Central memory CD8-positive, alpha-beta T cell (primary cell): ENCODE results near the gene CHMP5.

Experiments used
- ATAC-seq: fragments of 150-1000 bp; cut with Tn5 transposase; replicated peaks from 2 replicates; pipeline ENCODE4 v1.10.0; 2022; ENCODE audit warnings: mild to moderate bottlenecking, moderate FRiP score, moderate number of reproducible peaks; ENCODE audit not compliant: poor library complexity, severe bottlenecking; ENCODE audit errors: extremely low read depth
- DNase-seq, 2 donors: peaks; one replicate each; pipeline ENCODE4 v3.0.0; 2021; ENCODE audit warnings: low spot score in 2 of 2
- H3K27ac Mint-ChIP-seq: one replicate; pipeline ENCODE4 v1.8.0; 2022; ENCODE audit warnings: low read depth, mild to moderate bottlenecking, moderate library complexity, mixed read lengths
- H3K27me3 Mint-ChIP-seq: one replicate; pipeline ENCODE4 v1.8.0; 2022; ENCODE audit warnings: mixed read lengths
- H3K36me3 Mint-ChIP-seq: one replicate; pipeline ENCODE4 v1.8.0; 2022; ENCODE audit warnings: mild to moderate bottlenecking, moderate library complexity, mixed read lengths; ENCODE audit not compliant: insufficient read depth
- H3K4me1 Mint-ChIP-seq: one replicate; pipeline ENCODE4 v1.8.0; 2022; ENCODE audit warnings: mixed read lengths
- H3K4me3 Mint-ChIP-seq: one replicate; pipeline ENCODE4 v1.8.0; 2022; ENCODE audit warnings: mild to moderate bottlenecking, moderate library complexity, mixed read lengths
- H3K9me3 Mint-ChIP-seq: one replicate; pipeline ENCODE4 v1.8.0; 2022; ENCODE audit warnings: mixed read lengths

The CHMP5 gene

DNA sequence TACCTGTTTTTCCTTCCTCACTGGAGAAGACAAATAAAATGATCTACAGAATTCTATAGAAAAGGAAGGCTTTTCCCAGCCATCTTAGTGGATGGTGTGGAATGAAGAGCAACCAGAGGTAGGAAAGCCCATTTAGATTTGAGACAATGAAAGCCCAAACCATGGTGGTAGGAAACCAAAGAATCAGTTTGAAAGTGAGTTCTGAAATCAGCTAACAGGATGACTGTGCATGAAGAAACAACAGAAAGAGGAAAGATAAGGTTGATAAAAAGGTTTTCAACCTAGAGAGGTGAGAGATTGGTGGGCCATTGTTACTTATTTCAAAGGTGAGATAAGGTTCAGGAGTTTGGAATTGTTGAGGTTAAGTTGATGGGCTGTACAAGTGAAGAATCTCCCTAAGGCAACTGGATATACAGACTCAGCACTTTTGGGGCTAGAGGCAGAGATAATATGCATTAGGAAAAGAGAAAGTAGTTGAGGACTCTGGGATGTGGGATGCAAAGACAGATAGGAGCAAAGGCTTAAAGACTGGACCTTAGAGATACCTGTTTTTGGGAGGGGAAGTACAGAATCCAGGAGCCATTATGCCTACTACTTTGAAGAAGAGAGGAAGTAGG, 2.4 kb downstream of the CHMP5 start:
- H3K36me3 Mint-ChIP-seq: peaks cover 52% of the 10 kb centered on the region
- no peak overlapping the region for H3K4me3 Mint-ChIP-seq
- H3K4me1 Mint-ChIP-seq: peaks cover 46% of the 10 kb centered on the region
- peak overlapping the region; percentile 91 for H3K27ac Mint-ChIP-seq
- ATAC-seq (no peak), DNase-seq (no peak)
- no peaks in the 10 kb centered on the region for H3K27me3 Mint-ChIP-seq
- no peaks in the 10 kb centered on the region for H3K9me3 Mint-ChIP-seq

DNA sequence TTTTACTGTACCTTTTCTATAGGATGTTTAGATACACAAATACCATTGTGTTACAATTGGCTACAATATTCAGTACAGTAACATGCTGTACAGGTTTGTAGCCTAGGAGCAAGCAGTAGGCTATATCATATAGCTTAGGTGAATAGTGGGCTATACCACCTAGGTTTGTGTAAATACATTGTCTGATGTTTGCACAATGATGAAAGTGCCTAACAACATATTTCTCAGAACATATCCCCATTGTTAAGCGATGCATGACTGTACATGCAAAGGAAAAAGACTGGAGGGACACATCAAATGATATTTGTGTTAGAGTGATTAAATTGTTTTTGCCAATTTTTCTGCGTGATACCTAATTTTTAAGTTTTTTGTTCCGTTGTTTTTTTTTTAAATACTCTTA, 5.3 kb downstream of the CHMP5 start:
- Mint-ChIP-seq H3K4me1 (peaks cover 35% of the 10 kb centered on the region), H3K4me3 (no peak overlapping the region), H3K27me3 (no peaks in the 10 kb centered on the region), H3K27ac (no peak overlapping the region), H3K9me3 (no peaks in the 10 kb centered on the region), H3K36me3 (peaks cover 60% of the 10 kb centered on the region)
- ATAC-seq: no peak
- no peak for DNase-seq

DNA sequence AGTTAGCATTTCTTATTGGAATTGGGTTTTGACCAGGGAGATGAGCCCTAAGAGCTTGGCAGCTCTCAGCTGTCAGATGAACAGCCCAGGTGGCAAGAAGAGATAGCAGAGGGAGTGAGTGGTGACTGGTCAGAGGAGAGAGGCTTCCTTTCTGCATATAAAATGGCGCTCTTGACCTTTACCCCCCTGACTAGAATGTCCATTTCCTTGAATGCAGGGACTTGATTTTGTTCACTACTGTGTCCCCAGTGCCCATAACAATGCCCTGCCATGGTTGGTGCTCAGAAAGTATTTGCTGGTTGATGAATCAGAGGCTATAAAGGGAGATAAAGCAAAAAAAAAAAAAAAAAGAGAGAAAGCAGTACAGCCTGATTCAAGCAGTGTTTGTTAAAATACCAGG, 7.2 kb downstream of the CHMP5 start:
- no peaks in the 10 kb centered on the region for H3K9me3 Mint-ChIP-seq
- no peak for ATAC-seq
- H3K27me3 Mint-ChIP-seq: no peaks in the 10 kb centered on the region
- H3K36me3 Mint-ChIP-seq: peaks cover 68% of the 10 kb centered on the region
- peaks cover 17% of the 10 kb centered on the region for H3K4me1 Mint-ChIP-seq
- no peak overlapping the region for H3K27ac Mint-ChIP-seq
- no peak for DNase-seq
- H3K4me3 Mint-ChIP-seq: no peak overlapping the region

DNA sequence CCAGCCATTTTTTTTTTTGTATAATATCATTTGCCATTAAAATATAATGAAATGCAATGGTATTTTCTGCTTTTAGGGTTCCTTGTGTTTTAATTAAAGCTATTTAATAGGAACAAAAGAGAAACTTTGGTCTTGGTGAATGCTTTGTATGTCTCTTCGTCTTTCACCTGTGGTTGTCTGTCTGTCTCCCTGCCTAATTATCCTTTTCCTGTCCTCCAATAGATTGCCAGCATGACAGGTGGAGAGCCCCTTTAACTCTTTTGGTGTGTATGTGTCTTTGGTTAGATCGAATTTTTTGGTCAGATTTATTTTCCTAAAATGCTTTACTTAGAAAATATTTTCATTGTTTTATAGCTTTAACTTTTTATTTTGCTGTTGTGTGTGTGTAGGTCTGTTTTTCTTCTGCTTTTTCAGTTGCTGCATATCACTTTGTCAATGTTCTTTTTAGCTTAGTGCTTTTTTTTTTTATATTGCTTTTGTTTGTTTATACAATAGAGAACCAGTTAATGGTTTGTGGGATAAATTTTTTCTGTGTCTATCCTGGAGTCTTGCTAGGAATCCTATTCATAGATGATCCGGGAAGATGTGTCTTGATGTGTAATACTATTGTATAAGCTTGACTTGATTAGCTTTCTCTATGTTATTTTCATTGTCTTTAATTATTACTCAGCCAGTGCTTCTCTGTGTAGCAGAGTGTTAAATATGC, 8.6 kb downstream of the CHMP5 start:
- Mint-ChIP-seq H3K36me3 (peaks cover 73% of the 10 kb centered on the region), H3K27ac (no peak overlapping the region)

DNA sequence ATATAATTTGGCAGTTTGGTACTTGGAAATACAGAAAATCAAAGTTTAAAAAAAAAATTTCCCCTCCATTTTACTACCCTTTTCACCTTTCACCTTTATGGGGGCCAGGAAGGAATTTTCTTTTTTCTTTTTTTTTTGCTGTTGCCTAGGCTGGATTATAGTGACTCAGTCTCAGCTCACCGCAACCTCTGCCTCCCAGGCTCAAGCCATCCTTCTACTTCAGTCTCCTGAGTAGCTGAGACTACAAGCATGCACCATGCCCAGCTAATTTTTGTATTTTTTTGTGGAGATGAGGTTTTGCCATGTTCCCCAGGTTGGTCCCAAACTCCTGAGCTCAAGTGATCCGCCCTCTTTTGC, 9.1 kb downstream of the CHMP5 start:
- Mint-ChIP-seq H3K4me3 (no peak overlapping the region), H3K4me1 (peaks cover 13% of the 10 kb centered on the region), H3K36me3 (peaks cover 78% of the 10 kb centered on the region), H3K9me3 (no peaks in the 10 kb centered on the region), H3K27ac (no peak overlapping the region), H3K27me3 (no peaks in the 10 kb centered on the region)
- DNase-seq (no peak), ATAC-seq (no peak)

More for the DNA sequence above, 8.6 kb downstream of the CHMP5 start:
- Mint-ChIP-seq H3K4me3 (no peak overlapping the region), H3K27me3 (no peaks in the 10 kb centered on the region), H3K9me3 (no peaks in the 10 kb centered on the region), H3K4me1 (peaks cover 13% of the 10 kb centered on the region)
- ATAC-seq (no peak), DNase-seq (no peak)

DNA sequence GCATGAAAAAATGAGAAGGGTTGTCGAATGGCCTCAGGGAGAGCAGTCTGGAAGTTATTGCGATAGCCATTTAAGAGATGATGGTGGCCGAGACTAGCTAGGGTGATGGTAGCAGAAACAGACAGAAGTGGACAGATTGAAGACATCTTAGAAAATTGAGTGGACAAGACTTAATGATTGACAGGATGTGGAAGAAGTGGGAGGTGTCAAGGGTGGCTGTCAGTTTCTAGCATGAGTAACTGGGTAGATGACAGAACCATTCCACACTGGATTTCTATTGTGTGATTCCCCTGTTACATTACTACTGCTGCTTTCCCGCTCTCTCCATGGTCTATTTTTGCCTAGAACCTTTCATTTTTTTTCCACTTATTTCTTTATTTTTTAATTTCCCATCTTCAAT, 12.6 kb downstream of the CHMP5 start:
- no peak overlapping the region for H3K4me3 Mint-ChIP-seq
- H3K36me3 Mint-ChIP-seq: peaks cover 67% of the 10 kb centered on the region
- peaks cover 6% of the 10 kb centered on the region for H3K4me1 Mint-ChIP-seq
- ATAC-seq: no peak
- no peak for DNase-seq
- no peaks in the 10 kb centered on the region for H3K9me3 Mint-ChIP-seq
- no peaks in the 10 kb centered on the region for H3K27me3 Mint-ChIP-seq
- H3K27ac Mint-ChIP-seq: peak overlapping the region; percentile 16

DNA sequence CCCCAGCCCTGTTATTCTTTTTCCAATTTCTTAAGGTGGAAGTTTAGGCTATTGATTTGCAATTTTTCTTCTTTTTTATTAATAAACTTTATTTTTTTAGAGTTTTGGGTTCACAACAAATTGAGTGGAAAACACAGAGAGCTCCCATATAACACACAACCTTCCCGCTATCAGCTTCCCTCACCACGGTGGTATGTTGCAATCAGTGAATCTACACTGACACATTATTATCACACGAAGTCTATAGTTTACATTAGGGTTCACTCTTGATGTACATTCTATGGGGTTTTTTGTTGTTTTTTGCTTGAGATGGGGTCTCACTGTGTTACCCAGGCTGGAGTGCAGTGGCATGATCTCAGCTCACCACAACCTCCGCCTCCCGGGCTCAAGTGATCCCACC, 20.7 kb downstream of the CHMP5 start:
- Mint-ChIP-seq H3K9me3 (no peaks in the 10 kb centered on the region), H3K36me3 (peaks cover 15% of the 10 kb centered on the region), H3K27ac (no peak overlapping the region), H3K4me3 (no peak overlapping the region), H3K27me3 (no peaks in the 10 kb centered on the region), H3K4me1 (peaks cover 2% of the 10 kb centered on the region)
- ATAC-seq (no peak), DNase-seq (no peak)

DNA sequence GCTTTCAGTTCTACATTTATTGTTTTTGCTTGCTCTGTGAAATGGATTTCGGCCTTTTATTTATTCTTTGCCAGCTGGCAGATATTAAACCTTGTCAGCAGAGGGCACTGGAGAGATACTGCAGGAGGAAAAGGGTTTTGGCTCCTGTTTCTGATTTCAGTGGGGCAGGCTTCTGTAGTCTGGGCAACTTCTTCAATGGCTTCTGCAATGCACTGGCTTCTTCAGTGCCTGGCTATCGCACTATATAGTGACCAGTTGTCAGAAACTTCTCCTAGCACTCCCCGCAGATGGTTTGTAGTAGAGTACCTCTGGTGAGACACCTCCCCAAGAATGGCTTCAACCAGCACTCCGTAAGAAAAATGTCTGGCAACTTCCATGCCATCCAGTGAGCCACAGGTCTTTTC, 22.2 kb downstream of the CHMP5 start:
- H3K27ac Mint-ChIP-seq: no peak overlapping the region
- no peak for ATAC-seq
- H3K4me1 Mint-ChIP-seq: peaks cover 13% of the 10 kb centered on the region
- H3K36me3 Mint-ChIP-seq: peaks cover 18% of the 10 kb centered on the region
- H3K4me3 Mint-ChIP-seq: no peak overlapping the region
- peak in 1 of 2 donors; percentile 46 for DNase-seq
- H3K9me3 Mint-ChIP-seq: no peaks in the 10 kb centered on the region
- H3K27me3 Mint-ChIP-seq: no peaks in the 10 kb centered on the region

DNA sequence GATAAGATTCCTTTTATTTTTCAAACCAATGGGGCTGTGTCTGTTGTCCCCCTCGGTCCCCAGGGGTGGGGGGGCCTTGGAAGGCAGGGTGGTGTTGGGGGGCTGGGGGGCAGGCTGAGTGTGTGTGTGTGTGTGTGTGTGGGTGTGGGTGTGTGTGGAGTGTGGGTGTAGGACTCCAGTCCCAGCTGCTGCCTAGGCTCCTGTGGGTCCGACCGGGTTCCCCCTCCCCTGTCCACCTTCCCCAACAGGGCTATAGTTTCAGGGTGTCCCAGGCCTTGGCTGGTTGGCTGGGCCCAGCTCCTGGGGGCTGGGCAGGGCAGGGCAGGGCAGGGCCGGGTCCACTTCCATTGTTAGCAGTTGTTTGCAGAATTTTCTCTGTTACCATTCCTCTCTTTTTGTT, 23.4 kb downstream of the CHMP5 start:
- Mint-ChIP-seq H3K9me3 (no peaks in the 10 kb centered on the region), H3K27me3 (no peaks in the 10 kb centered on the region), H3K4me3 (no peak overlapping the region), H3K36me3 (peaks cover 18% of the 10 kb centered on the region), H3K4me1 (peaks cover 25% of the 10 kb centered on the region), H3K27ac (no peak overlapping the region)
- no peak for DNase-seq
- ATAC-seq: no peak

DNA sequence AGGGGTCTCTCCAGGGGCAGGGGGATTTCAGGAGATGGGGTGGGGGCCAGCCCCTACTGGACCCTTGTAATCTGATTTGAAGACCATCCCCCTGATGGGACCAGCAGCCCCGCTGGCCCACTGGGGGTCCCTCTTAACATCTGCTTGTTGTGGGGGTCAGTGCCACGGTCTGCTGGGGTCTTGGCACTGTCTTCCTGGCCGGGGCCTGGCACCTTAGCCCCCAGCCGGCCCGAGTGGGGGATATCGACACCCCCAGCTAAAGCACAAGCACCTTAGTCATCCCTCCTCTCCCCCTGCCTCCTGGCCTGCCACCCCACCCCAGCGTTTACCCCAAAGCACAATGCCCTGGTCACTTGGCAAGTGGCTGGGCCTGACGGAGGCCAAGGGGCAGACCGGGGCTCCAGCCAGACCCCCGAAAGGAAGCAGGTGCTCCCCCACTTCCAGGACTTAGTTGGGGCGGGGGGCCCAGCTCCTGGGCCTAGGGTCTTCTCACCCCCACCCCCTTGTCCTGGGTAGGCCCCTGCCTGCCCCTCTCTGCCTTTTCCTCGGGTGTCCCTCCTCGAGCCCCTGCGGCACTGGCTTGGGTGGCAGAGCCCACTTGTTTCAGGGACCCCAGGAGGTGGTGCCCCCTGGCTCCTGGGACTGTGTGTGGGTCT, 24.1 kb downstream of the CHMP5 start:
- H3K36me3 Mint-ChIP-seq: peaks cover 18% of the 10 kb centered on the region
- no peaks in the 10 kb centered on the region for H3K9me3 Mint-ChIP-seq
- ATAC-seq: no peak
- H3K27ac Mint-ChIP-seq: peak overlapping the region; percentile 97
- DNase-seq: no peak
- H3K27me3 Mint-ChIP-seq: no peaks in the 10 kb centered on the region
- peaks cover 29% of the 10 kb centered on the region for H3K4me1 Mint-ChIP-seq
- H3K4me3 Mint-ChIP-seq: peak overlapping the region; percentile 84

DNA sequence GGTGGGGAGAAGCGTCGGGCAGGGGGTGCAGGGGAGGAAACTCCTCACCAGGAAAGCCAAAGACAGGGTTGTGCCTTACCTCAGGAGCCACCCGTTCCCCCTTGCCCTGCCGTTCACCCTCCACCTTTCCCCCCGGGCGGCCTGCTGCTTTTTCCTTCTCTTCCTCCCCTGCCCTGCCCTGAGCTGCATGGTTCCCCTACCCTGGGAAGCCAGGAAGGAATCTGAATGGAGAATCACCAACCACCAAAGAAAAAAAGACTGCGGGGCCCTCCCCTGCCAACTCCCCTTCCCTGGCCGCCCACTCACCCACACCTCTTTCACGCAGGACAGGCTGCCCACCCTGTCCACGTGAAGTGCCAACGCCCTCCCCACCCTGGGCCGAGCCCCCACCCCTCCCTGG, 24.6 kb downstream of the CHMP5 start:
- peak overlapping the region; percentile 97 for H3K27ac Mint-ChIP-seq
- peak overlapping the region; percentile 84 for H3K4me3 Mint-ChIP-seq
- H3K4me1 Mint-ChIP-seq: peaks cover 31% of the 10 kb centered on the region
- DNase-seq: no peak
- H3K27me3 Mint-ChIP-seq: no peaks in the 10 kb centered on the region
- peaks cover 22% of the 10 kb centered on the region for H3K36me3 Mint-ChIP-seq
- no peak for ATAC-seq
- no peaks in the 10 kb centered on the region for H3K9me3 Mint-ChIP-seq

DNA sequence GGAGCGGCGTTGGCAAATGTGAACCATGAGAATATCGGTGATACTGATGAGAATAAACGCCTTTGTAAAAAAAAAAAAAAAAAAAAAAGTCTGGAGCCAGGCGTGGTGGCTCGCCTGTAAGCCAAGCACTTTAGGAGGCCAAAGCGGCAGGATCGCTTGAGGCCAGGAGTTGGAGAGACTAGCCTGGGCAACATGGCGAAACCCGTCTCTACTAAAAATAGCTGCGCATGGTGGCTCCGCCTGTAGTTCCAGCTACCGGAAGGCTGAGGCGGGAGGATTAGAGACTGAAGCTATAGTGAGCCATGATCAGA, 25.0 kb downstream of the CHMP5 start:
- Mint-ChIP-seq H3K36me3 (peaks cover 26% of the 10 kb centered on the region), H3K4me1 (peaks cover 35% of the 10 kb centered on the region), H3K9me3 (no peaks in the 10 kb centered on the region), H3K4me3 (peak overlapping the region; percentile 84), H3K27ac (peak overlapping the region; percentile 97), H3K27me3 (no peaks in the 10 kb centered on the region)
- no peak for DNase-seq
- no peak for ATAC-seq
